ENCODE measurements around the gene FAAH. TPM values are rescaled to one million over a fixed set of nuclear protein-coding genes. Genes with fewer than 3 reads are reported as not detected.
A peak's percentile ranks its signal among the peaks of the same experiment; 100 is the strongest.
"Not testable (repeated sequence)": the region's sequence is repeated elsewhere in the genome, so short reads cannot be mapped to it uniquely, and the experiment has no call there.

The FAAH gene
- 8.7 TPM for total RNA-seq

DNA sequence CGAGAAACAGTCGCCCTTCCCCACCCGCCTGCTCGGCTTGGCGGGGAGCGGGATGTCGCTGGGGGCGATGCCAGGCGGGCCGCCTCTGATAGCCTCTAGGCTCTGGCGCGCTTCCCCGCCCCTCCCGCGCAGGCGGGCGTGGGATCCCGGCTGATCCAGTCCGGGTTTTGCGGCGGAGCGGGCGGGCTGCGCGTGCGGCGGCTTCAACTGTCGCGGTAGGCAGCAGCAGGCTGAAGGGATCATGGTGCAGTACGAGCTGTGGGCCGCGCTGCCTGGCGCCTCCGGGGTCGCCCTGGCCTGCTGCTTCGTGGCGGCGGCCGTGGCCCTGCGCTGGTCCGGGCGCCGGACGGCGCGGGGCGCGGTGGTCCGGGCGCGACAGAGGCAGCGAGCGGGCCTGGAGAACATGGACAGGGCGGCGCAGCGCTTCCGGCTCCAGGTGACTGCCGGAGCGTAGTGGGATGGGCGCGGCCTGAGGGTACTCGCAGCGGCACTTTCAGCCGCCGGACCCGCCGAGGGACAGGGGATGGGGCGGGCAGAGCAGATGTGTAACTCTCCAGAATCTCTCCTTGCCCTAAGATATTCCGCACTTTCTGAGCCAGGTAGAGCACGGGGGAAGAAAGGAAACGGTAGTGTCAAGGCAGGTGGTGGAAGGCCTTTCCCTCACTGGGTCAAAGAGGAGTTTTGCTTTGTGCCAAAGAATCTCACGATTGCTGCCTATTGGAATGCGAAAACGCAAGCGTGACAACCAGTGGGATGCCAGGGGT is at the start of gene FAAH:
FAAH (plus strand) TSS at position 210 of the 764 bp plus-strand sequence; CDS start at position 242, 32 bp downstream.
- peak; percentile 85 for ATAC-seq

DNA sequence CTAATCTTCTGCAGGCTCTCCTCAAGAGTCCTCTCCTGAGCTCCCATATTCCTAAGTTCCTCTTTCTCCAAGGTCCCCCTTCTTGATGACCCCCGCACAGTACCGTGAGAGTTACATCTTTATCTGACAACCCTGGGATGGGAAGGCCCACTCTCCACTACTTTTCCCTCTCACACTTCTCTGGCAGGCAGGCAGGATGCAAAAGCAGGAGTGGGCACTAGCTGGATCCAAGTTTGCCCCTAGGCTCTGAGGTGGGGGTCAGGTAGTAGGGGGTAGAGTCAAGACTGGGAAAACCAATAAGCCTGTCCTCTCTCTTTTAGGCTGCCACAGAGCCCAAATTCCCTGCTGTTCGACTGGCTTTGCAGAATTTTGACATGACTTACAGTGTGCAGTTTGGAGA is 49.6 kb upstream of the FAAH start:
- no peak for ATAC-seq

DNA sequence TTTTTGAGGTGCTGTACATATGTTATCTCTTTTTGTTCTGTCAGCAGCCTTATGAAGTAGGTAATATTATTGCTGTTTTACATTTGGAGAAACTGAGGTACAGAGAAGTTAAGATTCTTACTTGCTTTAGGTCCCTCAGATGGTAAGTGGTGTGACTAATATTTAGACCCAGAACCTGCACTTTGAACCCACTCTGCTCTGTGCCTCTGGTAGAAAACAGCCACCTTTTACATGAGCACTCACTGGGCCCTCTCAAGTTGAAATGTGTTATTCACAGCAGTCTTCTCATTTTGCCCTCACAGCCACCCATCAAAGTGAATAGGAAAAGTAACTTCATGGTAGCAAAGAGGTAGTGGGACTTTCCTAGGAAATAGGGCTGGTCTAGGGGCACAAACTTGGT is 48.8 kb upstream of the FAAH start:
- ATAC-seq = no peak

DNA sequence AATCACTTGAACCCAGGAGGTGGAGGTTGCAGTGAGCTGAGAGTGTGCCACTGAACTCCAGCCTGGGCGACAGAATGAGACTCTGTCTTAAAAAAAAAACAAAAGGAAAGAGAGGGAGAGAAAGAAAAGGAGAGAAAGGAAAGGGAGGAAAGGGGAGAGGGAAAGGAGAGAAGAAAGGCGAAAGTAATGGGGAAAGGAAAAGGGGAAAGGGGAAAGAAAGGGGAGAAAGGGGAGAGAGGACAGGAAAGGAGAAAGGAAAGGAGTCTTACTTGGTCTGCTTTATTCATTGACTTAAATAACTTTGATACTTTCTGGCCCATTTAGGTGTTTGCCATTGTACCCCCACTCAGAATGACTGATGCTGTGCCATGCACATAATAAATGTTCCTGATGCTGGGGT is 41.8 kb upstream of the FAAH start:
- ATAC-seq = no peak

DNA sequence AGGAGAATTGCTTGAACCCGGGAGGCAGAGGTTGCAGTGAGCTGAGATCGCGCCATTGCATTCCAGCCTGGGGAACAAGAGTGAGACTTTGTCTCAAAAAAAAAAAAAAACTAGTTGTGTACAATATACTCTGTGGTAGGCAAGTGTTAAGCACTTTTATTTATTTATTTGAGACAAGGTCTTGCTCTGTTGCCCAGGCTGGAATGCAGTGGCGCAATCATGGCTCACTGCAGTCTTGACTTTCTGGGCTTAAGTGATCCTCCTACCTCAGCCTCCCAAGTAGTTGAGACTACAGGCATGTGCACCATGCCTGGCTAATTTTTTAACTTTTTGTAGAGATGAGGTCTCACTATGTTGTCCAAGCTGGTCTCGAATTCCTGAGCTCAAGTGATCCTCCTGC is 38.2 kb upstream of the FAAH start:
- ATAC-seq = not testable (repeated sequence)

DNA sequence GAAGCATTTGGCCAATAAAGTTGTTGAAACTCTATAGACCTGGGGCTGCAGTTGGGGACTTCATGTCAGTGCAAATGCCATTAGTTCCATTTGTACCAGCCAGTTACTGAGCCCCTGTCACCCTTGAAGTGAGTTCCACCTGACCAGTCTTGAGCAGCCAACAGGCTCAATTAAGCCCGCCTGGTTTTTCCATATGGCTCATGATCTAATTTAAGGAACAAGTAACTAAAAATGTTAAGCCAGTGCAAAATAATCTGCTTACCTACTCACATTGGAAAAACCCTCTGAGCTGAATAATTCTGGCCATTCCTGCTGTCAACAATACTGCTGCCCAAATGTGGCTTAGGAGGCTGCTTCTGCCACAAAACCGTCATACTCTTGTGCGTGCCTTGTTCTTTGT is 32.0 kb upstream of the FAAH start:
- ATAC-seq = no peak

DNA sequence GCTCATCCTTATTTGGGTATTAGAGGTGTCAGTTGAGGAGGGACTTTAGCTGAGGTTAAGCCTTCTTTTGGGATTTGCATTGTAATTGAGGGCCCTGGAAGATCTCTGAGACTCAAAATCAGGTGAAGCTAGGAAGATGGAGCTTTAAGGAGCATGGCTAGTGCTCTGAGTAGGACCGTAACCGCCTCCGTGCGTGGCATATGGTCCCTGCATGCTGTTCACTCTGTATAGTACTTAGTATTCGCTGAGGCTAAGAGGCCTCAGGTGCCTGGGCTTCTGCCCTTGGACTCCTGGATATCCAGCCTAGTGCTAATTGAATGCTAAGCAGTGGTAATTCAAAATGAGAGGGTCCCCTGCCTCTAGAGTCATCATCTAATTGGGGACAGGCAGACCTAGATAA is 31.0 kb upstream of the FAAH start:
- ATAC-seq = no peak

DNA sequence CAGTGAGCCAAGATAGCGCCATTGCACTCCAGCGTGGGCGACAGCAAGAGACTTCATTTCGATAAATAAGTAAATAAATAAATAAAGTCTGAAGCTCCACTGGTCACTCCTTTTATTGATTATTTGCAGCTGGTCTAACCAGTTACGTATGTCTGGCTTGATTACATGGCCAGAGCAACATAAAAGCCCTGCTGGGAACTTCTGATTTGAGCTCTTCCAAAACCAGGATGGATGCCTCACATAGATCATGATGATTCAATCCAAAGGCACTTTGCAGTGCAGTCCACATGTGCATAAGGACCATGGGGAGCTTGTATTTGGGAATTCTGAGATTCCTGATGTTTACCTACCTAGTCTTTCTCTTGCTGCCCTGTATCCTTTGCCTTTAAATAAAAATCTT is 29.5 kb upstream of the FAAH start:
- ATAC-seq = no peak

DNA sequence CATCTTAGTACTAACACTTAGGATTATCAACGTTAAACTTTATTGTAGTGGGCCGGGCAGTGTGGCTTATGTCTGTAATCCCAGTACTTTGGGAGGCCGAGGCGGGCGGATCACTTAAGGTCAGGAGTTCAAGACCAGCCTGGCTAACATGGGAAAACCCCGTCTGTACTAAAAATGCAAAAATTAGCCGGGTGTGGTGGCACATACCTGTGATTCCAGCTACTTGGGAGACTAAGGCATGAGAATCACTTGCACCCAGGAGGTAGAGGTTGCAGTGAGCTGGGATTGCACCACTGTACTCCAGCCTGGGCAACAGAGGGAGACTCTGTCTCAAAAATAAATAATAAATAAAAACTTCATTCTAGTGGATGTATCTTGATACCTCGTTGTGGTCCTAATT is 28.3 kb upstream of the FAAH start:
- ATAC-seq = not testable (repeated sequence)

DNA sequence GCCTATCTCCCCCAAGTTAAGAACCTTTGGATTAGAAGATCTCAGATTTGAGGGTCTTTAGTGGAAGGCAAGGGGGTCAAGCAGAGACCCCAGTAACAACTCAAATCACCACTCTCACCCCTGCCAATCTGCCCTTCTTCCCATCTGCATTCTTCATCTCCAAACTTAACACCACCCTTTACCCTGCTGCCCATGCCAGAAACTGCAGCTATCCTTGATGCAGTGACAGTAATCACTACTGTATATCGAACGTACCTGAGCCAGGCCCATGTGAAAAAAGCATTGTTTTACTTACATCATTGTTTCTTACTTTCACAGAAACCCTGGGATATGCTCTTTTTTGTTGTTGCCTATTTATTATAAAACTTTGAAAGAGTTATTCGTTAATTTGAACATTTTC is 27.0 kb upstream of the FAAH start:
- no peak for ATAC-seq

DNA sequence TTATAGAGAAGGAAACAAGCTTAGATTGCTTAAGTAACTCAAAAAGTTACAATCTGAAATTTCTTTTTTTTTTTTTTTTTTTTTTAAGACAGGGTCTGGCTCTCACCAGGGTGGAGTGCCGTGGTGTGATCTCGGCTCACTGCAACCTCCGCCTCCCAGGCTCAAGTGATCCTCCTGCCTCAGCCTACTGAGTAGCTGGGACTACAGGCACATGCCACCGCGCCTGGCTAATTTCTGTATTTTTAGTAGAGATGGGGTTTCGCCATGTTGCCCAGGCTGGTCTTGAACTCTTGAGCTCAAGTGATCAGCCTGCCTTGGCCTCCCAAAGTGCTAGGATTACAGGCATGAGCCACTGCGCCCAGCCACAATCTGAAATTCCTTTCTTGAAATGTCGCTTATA is 26.4 kb upstream of the FAAH start:
- not testable (repeated sequence) for ATAC-seq

DNA sequence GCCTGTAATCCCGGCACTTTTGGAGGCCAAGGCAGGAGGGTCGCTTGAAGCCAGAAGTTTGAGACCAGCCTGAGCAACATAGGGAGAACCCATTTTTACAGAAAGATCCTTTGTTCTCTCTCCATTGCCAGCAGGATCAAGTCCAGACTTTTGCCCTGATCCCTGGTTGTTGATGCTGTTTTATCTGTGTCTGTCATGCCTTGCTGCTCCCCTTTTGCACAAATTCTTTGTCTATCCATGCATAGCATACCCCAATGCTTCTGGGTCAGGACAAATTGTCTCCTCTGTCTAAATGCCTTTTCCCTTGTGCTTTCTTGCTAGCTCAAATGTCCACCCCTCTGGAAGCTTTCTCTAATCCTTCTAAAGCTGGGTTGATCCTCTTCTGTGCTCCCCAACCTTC is 25.3 kb upstream of the FAAH start:
- ATAC-seq = no peak

DNA sequence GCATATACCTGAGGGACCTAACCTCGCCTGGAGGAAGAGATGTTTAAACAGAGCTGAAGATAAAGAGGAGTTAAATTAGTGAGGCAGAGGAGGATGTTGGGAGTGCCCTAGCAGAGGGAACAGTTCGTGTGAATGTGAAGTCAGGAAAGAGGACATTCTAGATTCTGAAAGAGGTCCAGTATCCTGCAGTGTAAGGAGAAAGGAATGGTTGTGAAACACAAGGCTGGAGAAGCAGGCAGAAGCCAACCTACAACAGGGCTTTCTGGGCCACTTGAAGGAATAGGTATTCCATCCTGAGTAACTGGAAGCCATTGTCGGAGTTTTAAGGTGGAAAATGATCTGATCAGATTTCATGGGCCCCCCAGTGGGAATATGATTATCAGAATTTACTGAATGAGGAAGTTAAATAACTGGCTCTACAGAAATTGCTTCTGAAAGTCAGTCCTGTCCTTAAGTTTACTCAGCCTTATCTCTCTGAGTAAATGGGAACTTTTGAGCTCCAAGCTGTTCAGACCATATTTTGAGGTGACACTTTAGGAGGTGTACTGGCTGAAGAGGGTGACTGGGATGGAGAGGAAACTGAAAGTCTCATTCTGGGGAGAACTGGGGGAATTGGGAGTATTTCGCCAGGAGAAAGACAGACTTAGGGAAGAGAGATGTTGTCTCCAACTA is 24.4 kb upstream of the FAAH start:
- ATAC-seq = no peak

DNA sequence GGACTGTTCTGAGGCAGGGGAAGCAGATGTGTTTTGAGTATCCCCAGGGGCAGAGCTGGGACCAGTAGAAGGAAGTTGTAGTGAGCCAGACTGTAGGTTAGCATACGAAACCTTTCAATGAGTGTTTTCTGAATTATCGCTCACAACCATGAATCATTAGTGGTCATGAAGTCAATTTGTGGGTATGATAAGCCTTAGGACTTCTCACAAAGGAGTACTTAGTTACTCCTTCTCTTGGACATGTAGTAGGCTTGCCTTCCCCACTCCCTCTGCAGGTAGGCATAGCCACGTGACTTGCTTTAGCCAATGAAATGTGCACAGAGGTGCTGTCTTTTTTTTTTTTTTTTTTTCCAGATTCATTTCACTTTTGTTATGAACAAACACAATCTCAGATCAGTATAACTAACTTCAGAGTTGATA is 23.9 kb upstream of the FAAH start:
- peak; percentile 77 for ATAC-seq

DNA sequence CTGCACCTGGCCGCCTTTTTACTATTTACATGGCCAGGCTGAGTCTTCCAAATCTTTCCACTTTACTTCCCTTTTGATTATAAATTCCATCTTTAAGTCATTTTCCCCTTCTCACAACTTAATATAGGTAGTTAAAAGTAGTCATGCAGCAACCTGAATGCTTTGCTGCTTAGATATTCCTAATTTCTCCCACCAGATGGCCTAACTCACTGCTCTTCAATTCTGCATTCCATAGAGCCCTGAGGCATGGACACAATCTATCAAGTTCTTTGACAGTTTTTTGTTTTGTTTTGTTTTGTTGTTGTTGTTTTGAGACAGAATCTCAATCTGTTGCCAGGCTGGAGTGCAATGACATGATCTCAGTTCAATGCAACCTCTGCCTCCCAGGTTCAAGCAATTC is 21.7 kb upstream of the FAAH start:
- no peak for ATAC-seq

DNA sequence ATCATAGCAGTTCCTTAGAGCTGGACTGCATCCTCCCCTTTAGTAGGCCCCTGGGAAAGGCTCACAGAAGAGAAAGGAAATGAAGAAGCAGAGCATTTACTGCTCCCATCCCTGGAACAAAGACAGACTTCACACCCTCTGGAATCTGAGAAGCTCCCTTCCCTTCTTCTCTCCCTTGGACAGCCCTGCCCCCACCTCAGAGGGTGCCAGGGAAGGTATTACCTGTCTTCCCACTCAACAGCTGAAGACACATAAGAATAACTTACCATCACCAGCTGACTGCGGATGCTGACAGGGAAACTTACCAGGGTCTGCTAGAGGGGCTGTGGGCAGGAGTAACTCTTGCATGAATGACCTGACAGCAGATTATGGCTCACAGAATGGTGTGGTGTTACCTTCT is 14.1 kb upstream of the FAAH start:
- no peak for ATAC-seq

DNA sequence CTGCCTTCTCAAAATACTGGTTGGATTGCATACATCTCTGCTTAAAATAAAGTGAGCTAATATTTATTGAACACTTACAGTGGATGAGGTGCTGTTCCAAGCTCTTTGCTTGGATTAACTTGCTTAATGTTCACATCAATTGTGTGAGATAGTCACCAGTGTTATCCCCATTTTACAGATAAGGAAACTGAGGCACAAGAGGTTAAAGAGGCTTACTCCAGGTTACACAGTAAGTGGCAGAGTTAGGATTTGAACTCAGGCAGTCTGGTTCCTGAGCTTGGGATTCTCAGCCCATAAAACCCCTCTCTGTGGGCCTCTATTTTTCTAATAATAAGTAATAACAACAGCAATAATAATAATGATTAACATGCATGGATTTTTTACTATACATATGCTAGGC is 13.6 kb upstream of the FAAH start:
- no peak for ATAC-seq

DNA sequence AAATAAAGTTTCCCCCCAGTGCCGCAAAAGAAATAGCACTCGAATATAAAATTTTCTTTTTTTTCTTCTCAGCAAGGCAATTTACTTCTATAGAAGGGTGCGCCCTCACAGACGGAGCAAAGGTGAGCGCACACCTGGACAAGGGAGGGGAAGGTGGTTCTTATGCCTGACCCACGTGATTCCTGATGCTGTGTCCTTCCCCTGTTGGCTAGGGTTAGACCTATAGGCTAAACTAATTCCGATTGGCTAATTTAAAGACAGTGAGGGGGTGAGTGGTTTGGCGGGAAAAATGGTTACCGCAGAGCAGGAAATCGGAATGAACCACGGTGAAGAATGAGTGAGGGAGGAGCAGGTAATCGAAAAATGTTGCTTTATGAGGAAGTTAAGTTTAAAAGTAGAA is 607 bp upstream of the FAAH start:
- ATAC-seq = no peak

DNA sequence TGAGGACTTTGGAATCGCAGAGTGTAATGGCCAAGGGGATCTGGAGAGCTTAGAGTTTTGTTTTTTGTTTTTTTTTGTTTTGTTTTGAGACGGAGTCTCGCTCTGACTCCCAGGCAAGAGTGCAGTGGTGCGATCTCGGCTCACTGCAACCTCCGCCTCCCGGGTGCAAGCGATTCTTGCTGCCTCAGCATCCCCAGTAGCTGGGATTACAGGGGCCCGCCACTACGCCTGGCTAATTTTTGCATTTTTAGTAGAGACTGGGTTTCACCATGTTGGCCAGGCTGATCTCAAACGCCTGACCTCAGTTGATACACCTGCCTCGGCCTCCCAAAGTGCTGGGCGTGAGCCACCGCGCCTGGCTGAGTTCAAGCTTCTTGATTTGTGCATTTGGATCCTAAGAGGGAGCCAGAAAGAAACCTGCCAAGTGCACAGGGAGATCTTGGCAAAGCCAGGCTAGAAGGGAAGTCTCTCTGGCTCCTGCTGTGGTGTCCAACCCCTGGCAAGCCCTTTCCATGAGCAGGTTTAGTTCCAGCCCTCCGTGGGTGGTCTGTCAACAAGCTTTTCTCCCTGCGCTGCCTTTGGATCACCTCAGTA is 852 bp downstream of the FAAH start:
- ATAC-seq = peak; percentile 33

DNA sequence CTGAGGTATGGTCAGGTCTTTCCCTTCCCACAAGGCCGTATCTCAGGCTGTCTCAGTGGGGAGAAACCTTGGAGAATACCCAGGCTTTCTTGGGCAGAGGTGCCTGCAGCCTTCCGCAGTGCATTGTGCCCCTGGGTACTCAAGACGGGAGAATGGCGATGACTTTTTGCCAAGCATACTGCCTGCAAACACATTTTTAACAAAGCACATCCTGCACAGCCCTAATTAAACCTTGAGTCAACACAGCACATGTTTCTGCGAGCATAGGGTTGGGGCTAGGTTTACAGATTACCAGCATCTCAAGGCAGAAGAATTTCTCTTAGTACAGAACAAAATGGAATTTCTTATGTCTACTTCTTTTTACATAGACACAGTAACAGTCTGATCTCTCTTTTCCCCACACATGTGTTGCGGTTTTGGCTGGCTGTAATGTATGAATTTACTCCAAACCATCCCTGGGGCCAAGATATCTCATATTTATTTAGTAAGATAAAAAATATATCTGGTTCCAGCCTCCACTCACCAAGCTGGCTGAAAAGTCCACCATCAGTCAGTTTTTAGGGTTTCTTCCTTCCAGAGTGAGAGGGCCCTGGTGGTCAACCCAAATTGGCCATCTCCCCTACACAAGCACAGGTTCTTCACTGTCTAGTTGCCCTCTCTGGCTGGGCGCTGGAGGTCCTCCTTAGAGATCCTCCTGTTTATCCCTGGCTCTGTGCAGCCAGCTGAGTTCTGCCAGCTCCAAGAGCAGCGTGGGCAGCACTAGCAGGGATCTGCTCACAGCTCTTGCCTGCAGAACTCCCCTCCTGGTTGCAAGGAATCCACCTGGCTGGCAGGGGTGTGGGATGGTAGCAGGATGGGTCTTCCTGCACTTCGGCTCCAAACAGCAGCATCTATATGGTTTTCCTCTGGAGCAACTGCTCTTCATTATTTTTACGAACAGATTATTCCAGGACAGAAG is 2.6 kb downstream of the FAAH start:
- ATAC-seq = no peak

DNA sequence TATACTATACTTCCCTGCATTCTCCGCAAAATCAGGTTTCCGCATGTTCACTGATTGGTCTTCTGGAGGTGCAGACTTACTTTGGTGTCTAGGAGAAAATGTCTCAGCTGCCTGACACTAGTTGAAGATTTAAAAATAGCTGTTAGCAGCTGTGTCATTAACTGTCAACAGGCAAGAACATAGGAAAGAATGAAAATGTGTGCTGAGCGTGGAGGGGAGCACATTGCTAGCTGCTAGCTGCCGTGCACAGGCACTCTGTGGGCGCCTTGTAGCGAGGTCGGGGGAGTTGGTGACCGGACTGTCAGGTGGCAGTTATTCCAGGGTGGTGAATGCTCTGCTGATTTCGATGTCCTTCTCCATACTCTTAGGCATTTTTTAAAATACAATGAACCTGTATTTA is 5.2 kb downstream of the FAAH start:
- no peak for ATAC-seq

DNA sequence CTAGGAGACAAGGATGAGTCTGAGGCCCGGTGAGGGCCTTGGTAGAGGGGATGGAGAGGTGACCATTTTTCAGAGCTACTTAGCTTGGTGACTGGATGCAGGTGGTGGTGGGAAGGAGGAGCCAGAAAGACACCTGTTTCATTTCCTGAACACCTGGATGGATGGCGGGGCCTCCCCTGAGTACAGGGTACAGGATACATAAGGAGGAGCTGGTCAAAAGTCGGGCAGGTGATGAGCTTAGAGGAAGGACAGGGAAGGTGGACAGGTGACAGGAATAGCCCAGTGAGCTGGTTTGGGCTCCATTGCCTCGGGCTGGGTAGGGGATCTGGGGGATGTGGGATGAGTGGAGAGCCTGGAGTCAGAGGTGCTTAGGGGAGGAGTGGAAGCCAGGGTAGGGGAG is 6.3 kb downstream of the FAAH start:
- no peak for ATAC-seq
